Muscle of arm (tissue), 12 donors: ENCODE results near the gene C3orf22. TPM values are rescaled to one million over a fixed set of nuclear protein-coding genes. Genes with fewer than 3 reads are reported as not detected.
A peak's percentile ranks its signal among the peaks of the same experiment; 100 is the strongest.

Source experiments
- DNase-seq: peaks from one replicate; pipeline ENCODE4 v3.0.0-alpha.2; 2013
- polyA plus RNA-seq, 12 donors: library from polyadenylated mRNA; unstranded; fragments of 120-200 nt; gene quantifications; one replicate each; pipeline ENCODE4 v1.2.1, GENCODE V29; 2013; ENCODE audit not compliant: insufficient read length in 12 of 12

C3orf22 gene
- polyA plus RNA-seq, 12 donors, result 0.09 TPM; not detected in 11

- no peak for DNase-seq
Observed at GRCh38 chr3:126556637-126557414, 1.9 kb downstream of the C3orf22 start.

- DNase-seq, result no peak
Observed at GRCh38 chr3:126555795-126556636, 2.7 kb downstream of the C3orf22 start.

DNA sequence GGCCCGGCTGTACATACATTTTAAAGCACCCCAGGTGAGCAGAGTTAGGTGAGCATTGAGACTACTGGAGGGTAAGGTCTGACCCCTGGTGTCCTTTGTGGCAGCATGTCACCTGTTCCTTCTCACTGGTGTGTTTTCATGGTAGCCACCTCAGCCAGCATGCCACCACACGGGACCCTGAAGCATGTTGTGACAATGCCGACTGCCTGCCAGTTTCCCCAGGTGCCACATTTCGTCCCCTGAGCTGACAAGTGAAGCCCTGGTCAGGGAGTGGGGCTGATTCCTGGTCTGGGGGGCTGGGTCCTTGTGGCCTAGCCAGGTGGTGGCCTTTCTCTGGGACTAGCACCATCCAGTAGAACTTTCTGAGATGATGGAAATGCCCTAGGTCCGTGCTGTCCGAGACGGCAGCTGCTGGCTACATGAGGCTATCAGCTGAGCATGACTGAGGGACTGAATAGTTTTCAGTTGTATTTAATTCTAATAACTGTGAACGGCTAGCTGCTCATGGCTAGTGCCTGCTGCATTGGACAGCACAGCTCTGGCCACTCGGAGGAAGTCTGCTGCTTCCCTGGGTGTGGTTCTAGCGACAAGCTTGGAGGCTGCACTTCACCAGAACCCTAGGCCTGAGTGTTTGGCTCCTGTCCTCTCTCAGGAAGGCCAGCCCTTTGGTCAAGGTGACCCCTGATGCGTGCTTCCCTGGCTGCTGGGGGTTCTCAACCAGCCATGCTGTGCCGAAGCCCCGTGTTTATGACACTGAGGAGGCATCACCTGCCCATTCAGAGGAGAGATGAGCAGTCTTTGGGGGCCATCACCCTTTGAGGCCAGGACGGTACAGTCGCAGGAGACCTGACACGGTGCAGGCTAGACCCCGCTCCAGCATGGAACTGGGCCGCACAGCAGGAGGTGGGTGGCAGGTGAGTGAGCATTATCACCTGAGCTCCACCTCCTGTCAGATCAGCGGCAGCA lies 3.9 kb downstream of the C3orf22 start:
- no peak for DNase-seq

DNA sequence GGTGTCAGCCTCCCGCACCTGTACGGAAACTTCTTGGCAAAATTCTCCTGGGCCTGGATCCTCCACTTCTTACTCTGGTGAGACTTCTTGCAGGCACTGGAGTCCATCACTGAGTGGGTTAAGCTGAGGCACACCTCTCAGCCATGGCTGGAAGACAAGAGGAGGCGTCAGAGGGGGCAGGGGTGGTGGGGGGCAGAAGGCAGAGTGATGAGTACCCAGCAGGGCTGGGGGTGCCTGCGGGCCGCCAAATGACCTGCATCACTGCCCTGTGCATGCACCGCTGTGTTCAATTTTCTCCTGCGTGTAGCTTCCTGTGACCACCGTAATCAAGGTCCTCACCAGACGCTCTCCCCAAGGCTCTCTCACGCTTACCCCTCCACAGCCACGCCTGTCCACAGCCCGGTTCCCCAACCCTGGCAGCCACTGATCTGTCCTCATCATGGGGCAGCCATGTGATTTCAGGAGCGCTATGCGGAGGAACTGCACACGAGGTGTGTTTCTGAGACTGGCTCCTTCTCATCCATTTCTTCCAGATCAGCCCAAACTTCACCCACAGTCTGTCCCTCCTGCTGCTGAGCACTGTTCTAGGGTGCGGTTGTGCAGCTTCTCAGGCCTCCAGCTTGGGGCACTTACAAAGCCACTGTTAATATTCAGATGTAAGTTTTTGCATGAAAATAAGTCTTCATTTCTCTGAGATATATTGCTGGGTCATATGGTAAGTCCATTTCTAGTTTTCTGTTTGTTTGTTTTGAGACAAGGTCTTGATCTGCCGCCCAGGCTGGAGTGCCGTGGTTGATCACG lies 5.2 kb downstream of the C3orf22 start:
- no peak for DNase-seq

- no peak for DNase-seq
Observed at GRCh38 chr3:126552688-126553283, 5.9 kb downstream of the C3orf22 start.

GRCh38 chr3:126551839-126552687 lies 6.7 kb downstream of the C3orf22 start:
- no peak for DNase-seq

- DNase-seq, result peak; percentile 38
Observed at GRCh38 chr3:126551121-126551838, 7.5 kb downstream of the C3orf22 start.

GRCh38 chr3:126550488-126551051 lies 8.2 kb downstream of the C3orf22 start:
- DNase-seq, result no peak

DNA sequence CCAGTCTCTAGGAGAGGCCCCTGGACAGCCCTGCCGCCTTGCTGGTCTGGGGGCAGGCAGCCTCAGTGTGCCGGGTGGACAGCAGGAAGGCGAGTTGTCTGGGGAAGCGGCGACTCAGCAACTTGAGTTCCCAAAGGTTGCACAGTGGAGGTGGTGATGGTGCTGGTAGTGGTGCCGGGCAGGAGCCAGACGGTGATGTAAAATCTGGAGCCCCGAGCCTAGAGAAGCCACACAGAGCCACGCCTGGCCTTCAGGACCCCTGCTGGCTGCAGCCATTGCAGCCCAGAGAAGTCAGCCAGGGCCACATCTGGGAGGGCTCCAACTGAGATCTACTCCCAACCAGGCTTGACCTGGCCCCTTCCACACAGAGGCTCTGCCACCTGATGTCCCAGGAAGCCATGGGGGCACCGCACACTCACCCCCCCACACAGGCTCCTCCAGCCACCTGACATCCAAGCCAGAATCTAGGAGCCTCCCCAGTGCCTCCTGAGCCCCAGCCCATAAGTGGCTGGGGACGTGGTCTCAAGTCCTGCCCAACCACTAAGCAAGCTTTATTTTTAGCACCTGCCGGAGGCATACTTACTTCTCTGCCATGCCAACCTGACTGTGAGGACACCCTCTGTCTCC lies 8.8 kb downstream of the C3orf22 start:
- DNase-seq, result no peak

- DNase-seq, result no peak
Observed at GRCh38 chr3:126548556-126549466, 9.9 kb downstream of the C3orf22 start.

DNA sequence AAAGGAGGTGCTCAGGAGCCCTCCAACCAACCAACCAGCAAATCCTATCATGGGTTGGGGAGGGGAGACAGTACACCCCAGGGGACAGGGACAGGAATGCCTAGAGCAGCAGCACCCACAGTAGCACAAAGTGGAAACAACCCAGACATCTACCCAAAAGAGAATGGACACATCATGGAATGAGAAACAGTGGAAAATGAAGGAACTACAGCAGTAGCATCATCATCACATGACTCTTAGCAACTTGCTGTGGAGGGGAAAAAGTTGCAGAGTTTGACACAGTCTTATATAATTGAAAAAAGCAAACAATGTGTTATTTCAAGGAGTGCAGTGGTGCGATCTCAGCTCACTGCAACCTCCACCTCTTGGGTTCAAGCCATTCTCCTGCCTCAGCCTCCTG lies 11.0 kb downstream of the C3orf22 start:
- no peak for DNase-seq

- no peak for DNase-seq
Observed at GRCh38 chr3:126546549-126547239, 12.0 kb downstream of the C3orf22 start.

DNA sequence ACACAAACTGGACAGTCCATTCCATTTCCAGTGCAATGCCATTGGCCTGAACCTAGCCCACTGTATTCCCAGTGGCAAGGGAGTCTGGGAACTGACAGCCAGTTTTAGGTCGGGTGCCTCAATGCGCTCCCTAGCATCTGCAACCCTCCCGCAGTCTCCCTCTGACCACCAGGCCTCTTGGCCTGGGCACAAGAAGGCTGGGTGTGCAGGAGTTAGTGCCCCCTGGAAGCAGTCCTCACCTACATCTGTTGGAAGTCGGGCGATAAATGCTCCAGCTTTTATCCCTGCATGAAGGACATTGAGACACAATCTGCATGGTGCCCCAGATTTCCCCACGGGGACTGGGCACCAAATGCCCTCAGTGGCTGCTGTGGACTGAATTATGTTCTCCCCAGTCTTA lies 12.7 kb downstream of the C3orf22 start:
- DNase-seq, result no peak

DNA sequence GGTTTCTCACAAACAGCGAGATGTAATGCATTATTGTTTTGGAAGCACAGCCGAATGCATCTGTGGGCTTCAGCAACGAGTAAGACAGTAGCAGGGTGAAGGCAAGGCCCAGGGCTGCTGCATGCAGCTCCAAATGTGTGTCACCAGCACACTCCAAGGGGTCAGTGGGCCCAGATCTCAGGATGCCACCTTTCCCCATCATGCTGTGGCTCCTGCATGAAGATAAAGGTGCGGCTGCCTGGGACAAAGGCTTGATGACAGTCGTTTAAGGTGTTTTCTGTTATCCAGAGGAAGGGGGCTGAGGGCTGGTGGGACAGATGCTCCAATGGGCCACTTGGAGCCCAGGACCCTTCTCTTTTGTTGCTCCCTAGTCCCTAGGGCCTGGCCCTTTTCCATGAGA lies 13.2 kb downstream of the C3orf22 start:
- DNase-seq, result no peak

GRCh38 chr3:126544596-126545281 lies 14.0 kb downstream of the C3orf22 start:
- DNase-seq, result no peak
